Measurements from ENCODE around the gene ADAMTS7.
"Not testable (repeated sequence)": the region's sequence is repeated elsewhere in the genome, so short reads cannot be mapped to it uniquely, and the experiment has no call there.

The ADAMTS7 gene

GRCh38 chr15:78775472-78775871, 35.8 kb downstream of the ADAMTS7 start:
- no peak for DNase-seq (ENCODE audit: low read depth)
- TF ChIP-seq CTCF (conservative IDR thresholded peaks at IDR 0.05; ENCODE audit: low read depth, low read length) = no peak
- no peak overlapping the region for H3K4me3 ChIP-seq (ENCODE audit: low read depth, low read length)

- not testable (repeated sequence) for H3K4me3 ChIP-seq (ENCODE audit: low read depth, low read length); DNase-seq (ENCODE audit: low read depth)
Measured at GRCh38 chr15:78774451-78774990, 36.7 kb downstream of the ADAMTS7 start.

DNA sequence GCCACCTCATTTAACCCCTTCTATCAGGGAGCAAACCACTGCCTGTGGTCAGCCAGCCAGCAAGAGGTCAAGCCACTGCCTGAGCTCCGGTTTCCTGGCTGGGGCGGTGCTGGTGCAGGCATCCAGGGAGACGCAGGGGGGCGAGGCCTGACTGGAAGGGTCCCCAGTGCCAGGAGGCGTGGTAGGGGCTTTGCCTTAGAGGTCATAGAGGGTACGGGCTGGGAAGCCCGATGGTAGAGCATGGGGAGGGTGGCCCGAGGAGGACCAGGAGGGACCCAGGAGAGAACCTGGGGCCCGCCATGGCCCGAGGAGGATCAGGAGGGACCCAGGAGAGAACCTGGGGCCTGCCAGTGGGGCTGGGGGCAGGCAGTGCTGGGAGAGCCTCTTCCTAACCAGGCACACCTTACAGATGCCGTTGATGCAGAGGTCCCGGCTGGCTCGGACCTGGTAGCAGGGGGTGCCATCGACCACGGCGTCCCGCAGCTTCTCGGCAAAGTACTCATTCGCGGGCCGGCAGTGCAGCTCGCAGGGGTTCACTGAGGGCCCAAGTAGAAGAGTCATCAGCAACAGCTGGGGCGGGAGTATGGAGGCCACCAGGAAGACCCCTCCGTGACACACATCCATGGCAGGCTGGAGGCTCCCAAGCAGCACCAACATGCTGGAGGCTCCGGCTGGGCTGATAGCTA, 37.4 kb downstream of the ADAMTS7 start:
- H3K4me3 ChIP-seq (ENCODE audit: low read depth, low read length); DNase-seq (ENCODE audit: low read depth): not testable (repeated sequence)

GRCh38 chr15:78772738-78773137, 38.5 kb downstream of the ADAMTS7 start:
- TF ChIP-seq CTCF (conservative IDR thresholded peaks at IDR 0.05; ENCODE audit: low read depth, low read length) = no peak
- no peak overlapping the region for H3K4me3 ChIP-seq (ENCODE audit: low read depth, low read length)
- DNase-seq (ENCODE audit: low read depth) = no peak

GRCh38 chr15:78771436-78772000, 39.7 kb downstream of the ADAMTS7 start:
- not testable (repeated sequence) for DNase-seq (ENCODE audit: low read depth); H3K4me3 ChIP-seq (ENCODE audit: low read depth, low read length)

DNA sequence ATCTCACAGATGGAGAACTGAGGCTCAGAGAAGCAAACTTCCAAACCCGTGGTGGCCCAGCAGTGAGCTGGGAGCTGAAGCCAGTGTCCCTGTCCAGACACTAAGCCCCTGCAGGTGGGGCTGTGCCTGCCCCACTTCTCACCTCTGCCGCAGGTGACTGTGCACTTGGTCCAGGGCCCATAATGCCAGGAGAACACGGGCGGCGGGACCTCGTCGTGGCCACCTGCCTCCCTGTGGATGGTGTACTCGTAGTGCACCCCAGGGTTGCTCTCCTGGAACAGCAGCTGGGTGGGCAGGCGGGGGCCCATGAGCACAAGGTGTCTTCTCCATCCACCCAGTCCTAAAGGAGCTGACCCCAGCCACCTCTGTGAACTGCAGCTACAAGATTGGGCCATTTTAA, 40.2 kb downstream of the ADAMTS7 start:
- not testable (repeated sequence) for DNase-seq (ENCODE audit: low read depth); H3K4me3 ChIP-seq (ENCODE audit: low read depth, low read length)

- H3K4me3 ChIP-seq (ENCODE audit: low read depth, low read length); DNase-seq (ENCODE audit: low read depth): not testable (repeated sequence)
Measured at GRCh38 chr15:78769473-78770225, 41.6 kb downstream of the ADAMTS7 start.

GRCh38 chr15:78768531-78769408, 42.5 kb downstream of the ADAMTS7 start:
- DNase-seq (ENCODE audit: low read depth) = no peak
- H3K4me3 ChIP-seq (ENCODE audit: low read depth, low read length) = no peak overlapping the region
- TF ChIP-seq CTCF (conservative IDR thresholded peaks at IDR 0.05; ENCODE audit: low read depth, low read length) = no peak

DNA sequence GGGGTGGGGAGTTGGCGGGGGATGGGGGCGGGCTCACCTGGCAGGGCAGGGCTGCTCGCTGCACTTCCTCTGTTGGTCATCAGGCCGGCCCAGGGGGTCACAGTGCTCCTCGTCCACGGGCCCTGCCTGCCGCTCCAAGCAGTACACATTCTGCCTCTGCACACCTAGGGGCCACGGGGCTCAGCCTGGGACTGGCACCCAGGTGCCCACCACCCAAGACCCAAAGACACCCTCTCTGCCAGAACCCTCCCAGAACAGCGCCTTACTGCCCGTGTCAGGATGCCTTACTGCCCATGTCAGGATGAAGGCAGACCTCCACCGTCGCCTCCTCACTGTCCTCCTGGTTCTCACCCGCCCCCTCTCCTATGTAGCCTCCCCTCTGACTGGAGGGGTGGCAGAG, 43.2 kb downstream of the ADAMTS7 start:
- no peak for DNase-seq (ENCODE audit: low read depth)
- H3K4me3 ChIP-seq (ENCODE audit: low read depth, low read length) = no peak overlapping the region
- TF ChIP-seq CTCF (conservative IDR thresholded peaks at IDR 0.05; ENCODE audit: low read depth, low read length) = no peak

All from choroid plexus epithelial cell (primary cell).